Neural cell (in vitro differentiated cells): ENCODE data around the gene METTL16. TPM values are rescaled to one million over a fixed set of nuclear protein-coding genes. Genes with fewer than 3 reads are reported as not detected.

Experiments
- H2AFZ ChIP-seq: fragments of 200-600, 300-800 bp; sonication (generic), shearing (Covaris generic); 2 replicates; pipeline ENCODE4 v1.6.0; 2014; ENCODE audit warnings: low read depth, mild to moderate bottlenecking, antibody characterized with exemption, low read length, moderate library complexity
- H3F3A ChIP-seq: fragments of 200-600 bp; shearing (Covaris generic); 2 replicates; pipeline ENCODE4 v1.6.1; 2016; ENCODE audit warnings: mild to moderate bottlenecking, moderate library complexity, mixed read lengths, antibody characterized with exemption, low read length; ENCODE audit not compliant: insufficient read depth, poor library complexity, severe bottlenecking
- H3K27ac ChIP-seq: fragments of 200-600, 300-800 bp; sonication (generic), shearing (Covaris generic); 2 replicates; pipeline ENCODE4 v1.5.1; 2014; ENCODE audit warnings: mild to moderate bottlenecking, low read length, moderate library complexity
- H3K27me3 ChIP-seq: fragments of 300-800, 200-600 bp; sonication (generic), shearing (Covaris generic); 2 replicates; pipeline ENCODE4 v1.6.0; 2014; ENCODE audit warnings: mild to moderate bottlenecking, low read depth, low read length, moderate library complexity; ENCODE audit not compliant: insufficient read depth
- H3K36me3 ChIP-seq: fragments of 300-800, 200-600 bp; sonication (generic), shearing (Covaris generic); 2 replicates; pipeline ENCODE4 v1.5.1; 2014; ENCODE audit warnings: mild to moderate bottlenecking, antibody characterized with exemption, low read length, moderate library complexity; ENCODE audit not compliant: insufficient read depth
- H3K4me2 ChIP-seq: fragments of 300-800, 200-600 bp; sonication (generic), shearing (Covaris generic); 2 replicates; pipeline ENCODE4 v1.6.0; 2014; ENCODE audit warnings: mild to moderate bottlenecking, low read length
- H3K4me3 ChIP-seq: fragments of 300-800, 200-600 bp; sonication (generic), shearing (Covaris generic); 2 replicates; pipeline ENCODE4 v1.5.1; 2014; ENCODE audit warnings: mild to moderate bottlenecking, low read length, moderate library complexity
- H3K79me2 ChIP-seq: fragments of 200-600 bp; shearing (Covaris generic); replicated peaks from 2 replicates; pipeline ENCODE4 v1.6.0; 2014; ENCODE audit warnings: mild to moderate bottlenecking, low read length, moderate library complexity; ENCODE audit not compliant: insufficient read depth
- H3K9ac ChIP-seq: fragments of 300-800, 200-600 bp; sonication (generic), shearing (Covaris generic); 2 replicates; pipeline ENCODE4 v1.6.1; 2016; ENCODE audit warnings: mild to moderate bottlenecking, low read length, mixed read lengths
- H3K9me2 ChIP-seq: fragments of 200-600 bp; shearing (Covaris generic); 2 replicates; pipeline ENCODE4 v1.6.1; 2016; ENCODE audit warnings: mild to moderate bottlenecking, low read length, mixed read lengths; ENCODE audit not compliant: insufficient read depth
- H3K9me3 ChIP-seq: fragments of 200-600, 300-800 bp; sonication (generic), shearing (Covaris generic); 2 replicates; pipeline ENCODE4 v1.6.1; 2016; ENCODE audit warnings: mild to moderate bottlenecking, mixed run types, low read length, moderate library complexity, mixed read lengths
- H4K20me1 ChIP-seq: fragments of 200-600 bp; shearing (Covaris generic); 2 replicates; pipeline ENCODE4 v1.6.1; 2016; ENCODE audit warnings: mild to moderate bottlenecking, mixed run types; ENCODE audit not compliant: insufficient read depth
- EP300 ChIP-seq: fragments of 450-650 bp; conservative IDR thresholded peaks from 2 replicates; pipeline ENCODE4 v1.6.1; 2014; ENCODE audit warnings: antibody characterized with exemption, mild to moderate bottlenecking, moderate library complexity; ENCODE audit not compliant: poor library complexity, severe bottlenecking
- EZH2 ChIP-seq: fragments of 200-600, 300-800 bp; shearing (Covaris generic), sonication (generic); IDR thresholded peaks from 2 replicates; pipeline ENCODE4 v1.6.1; 2014; ENCODE audit warnings: antibody characterized with exemption, low read length, borderline replicate concordance, mild to moderate bottlenecking; ENCODE audit not compliant: insufficient read depth, poor library complexity, severe bottlenecking
- MXI1 ChIP-seq: fragments of 450-650 bp; conservative IDR thresholded peaks from 2 replicates; pipeline ENCODE4 v1.6.1; 2014; ENCODE audit warnings: antibody characterized with exemption, mild to moderate bottlenecking; ENCODE audit not compliant: poor library complexity, severe bottlenecking
- POLR2AphosphoS5 ChIP-seq: IDR thresholded peaks from 2 replicates; pipeline ENCODE4 v1.6.1; 2012
- RAD21 ChIP-seq: fragments of 450-650 bp; conservative IDR thresholded peaks from 2 replicates; pipeline ENCODE4 v1.6.1; 2014; ENCODE audit warnings: antibody characterized with exemption, mild to moderate bottlenecking, moderate library complexity
- SMC3 ChIP-seq: fragments of 450-650 bp; conservative IDR thresholded peaks from 2 replicates; pipeline ENCODE4 v1.6.1; 2014; ENCODE audit warnings: antibody characterized with exemption, mild to moderate bottlenecking, moderate library complexity; ENCODE audit not compliant: poor library complexity
- TAF1 ChIP-seq: IDR thresholded peaks from 2 replicates; pipeline ENCODE4 v1.6.1; 2012; ENCODE audit warnings: low read depth
- polyA plus RNA-seq: library from polyadenylated mRNA; depleted of rRNA; stranded (reverse); fragments of >200 nt; gene quantifications from 2 replicates; pipeline ENCODE4 v1.2.3, GENCODE V29; 2014
- TF ChIP-seq, protein P1 (sequence below): IDR thresholded peaks from 2 replicates; pipeline ENCODE4 v1.6.1; 2012; ENCODE audit warnings: borderline replicate concordance
- TF ChIP-seq, protein P2 (sequence below): fragments of 450-650 bp; IDR thresholded peaks from 2 replicates; pipeline ENCODE4 v1.5.1; 2014; ENCODE audit warnings: antibody characterized with exemption, mild to moderate bottlenecking, moderate library complexity; ENCODE audit not compliant: poor library complexity, severe bottlenecking

Gene METTL16
- polyA plus RNA-seq, 1 donor from 2014 or later, result 20.3 TPM

DNA sequence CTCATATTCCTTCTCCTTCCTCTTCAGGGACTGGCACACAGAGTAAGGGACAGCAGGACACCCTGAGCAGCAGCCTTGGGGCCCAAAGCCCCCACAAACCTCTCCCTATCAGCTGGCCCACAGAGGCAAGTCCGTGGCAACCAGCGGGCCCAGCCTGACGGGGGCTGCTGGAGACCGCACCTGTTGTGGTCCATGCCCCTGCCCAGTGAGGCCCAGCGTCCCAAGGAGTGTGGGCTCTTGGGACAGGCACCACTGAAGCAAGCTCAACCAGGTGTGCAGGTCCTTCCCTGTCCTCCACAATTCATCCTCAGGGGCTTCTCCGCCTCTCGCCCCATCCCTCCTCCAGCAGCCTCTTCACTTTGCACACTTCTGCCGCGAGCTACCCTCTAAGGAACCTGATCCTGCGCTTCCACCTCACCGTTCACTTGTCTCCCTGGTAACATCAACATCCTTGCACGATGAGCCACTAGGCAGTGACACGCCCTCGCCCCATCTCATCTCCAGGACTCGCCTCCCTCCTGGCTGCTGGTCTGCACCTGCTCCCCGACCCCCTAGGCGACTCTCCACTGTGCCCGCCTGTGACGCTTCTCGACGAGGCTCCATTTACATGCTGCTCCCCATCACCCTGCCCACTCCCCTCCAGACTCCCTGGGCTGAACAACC lies 123.5 kb downstream of the METTL16 start:
- Histone ChIP-seq H3K27ac (no peak overlapping the region), H3K9me2 (no peaks in the 10 kb centered on the region), H2AFZ (no peak overlapping the region), H3K79me2 (peaks cover 20% of the 10 kb centered on the region), H3F3A (peaks cover 7% of the 10 kb centered on the region), H4K20me1 (peaks cover 4% of the 10 kb centered on the region), H3K4me2 (no peak overlapping the region), H3K4me3 (no peak overlapping the region), H3K27me3 (no peaks in the 10 kb centered on the region), H3K9me3 (no peaks in the 10 kb centered on the region), H3K36me3 (no peaks in the 10 kb centered on the region), H3K9ac (no peak overlapping the region)
- no peak for TF ChIP-seq EP300
- TF ChIP-seq TAF1, result no peak
- no peak for TF ChIP-seq MXI1
- TF ChIP-seq EZH2, result no peak
- no peak for TF ChIP-seq SMC3
- no peak for TF ChIP-seq RAD21
- TF ChIP-seq, protein P1, sequence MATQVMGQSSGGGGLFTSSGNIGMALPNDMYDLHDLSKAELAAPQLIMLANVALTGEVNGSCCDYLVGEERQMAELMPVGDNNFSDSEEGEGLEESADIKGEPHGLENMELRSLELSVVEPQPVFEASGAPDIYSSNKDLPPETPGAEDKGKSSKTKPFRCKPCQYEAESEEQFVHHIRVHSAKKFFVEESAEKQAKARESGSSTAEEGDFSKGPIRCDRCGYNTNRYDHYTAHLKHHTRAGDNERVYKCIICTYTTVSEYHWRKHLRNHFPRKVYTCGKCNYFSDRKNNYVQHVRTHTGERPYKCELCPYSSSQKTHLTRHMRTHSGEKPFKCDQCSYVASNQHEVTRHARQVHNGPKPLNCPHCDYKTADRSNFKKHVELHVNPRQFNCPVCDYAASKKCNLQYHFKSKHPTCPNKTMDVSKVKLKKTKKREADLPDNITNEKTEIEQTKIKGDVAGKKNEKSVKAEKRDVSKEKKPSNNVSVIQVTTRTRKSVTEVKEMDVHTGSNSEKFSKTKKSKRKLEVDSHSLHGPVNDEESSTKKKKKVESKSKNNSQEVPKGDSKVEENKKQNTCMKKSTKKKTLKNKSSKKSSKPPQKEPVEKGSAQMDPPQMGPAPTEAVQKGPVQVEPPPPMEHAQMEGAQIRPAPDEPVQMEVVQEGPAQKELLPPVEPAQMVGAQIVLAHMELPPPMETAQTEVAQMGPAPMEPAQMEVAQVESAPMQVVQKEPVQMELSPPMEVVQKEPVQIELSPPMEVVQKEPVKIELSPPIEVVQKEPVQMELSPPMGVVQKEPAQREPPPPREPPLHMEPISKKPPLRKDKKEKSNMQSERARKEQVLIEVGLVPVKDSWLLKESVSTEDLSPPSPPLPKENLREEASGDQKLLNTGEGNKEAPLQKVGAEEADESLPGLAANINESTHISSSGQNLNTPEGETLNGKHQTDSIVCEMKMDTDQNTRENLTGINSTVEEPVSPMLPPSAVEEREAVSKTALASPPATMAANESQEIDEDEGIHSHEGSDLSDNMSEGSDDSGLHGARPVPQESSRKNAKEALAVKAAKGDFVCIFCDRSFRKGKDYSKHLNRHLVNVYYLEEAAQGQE, result no peak
- TF ChIP-seq POLR2AphosphoS5, result no peak
- TF ChIP-seq, protein P2, sequence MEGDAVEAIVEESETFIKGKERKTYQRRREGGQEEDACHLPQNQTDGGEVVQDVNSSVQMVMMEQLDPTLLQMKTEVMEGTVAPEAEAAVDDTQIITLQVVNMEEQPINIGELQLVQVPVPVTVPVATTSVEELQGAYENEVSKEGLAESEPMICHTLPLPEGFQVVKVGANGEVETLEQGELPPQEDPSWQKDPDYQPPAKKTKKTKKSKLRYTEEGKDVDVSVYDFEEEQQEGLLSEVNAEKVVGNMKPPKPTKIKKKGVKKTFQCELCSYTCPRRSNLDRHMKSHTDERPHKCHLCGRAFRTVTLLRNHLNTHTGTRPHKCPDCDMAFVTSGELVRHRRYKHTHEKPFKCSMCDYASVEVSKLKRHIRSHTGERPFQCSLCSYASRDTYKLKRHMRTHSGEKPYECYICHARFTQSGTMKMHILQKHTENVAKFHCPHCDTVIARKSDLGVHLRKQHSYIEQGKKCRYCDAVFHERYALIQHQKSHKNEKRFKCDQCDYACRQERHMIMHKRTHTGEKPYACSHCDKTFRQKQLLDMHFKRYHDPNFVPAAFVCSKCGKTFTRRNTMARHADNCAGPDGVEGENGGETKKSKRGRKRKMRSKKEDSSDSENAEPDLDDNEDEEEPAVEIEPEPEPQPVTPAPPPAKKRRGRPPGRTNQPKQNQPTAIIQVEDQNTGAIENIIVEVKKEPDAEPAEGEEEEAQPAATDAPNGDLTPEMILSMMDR, result no peak

DNA sequence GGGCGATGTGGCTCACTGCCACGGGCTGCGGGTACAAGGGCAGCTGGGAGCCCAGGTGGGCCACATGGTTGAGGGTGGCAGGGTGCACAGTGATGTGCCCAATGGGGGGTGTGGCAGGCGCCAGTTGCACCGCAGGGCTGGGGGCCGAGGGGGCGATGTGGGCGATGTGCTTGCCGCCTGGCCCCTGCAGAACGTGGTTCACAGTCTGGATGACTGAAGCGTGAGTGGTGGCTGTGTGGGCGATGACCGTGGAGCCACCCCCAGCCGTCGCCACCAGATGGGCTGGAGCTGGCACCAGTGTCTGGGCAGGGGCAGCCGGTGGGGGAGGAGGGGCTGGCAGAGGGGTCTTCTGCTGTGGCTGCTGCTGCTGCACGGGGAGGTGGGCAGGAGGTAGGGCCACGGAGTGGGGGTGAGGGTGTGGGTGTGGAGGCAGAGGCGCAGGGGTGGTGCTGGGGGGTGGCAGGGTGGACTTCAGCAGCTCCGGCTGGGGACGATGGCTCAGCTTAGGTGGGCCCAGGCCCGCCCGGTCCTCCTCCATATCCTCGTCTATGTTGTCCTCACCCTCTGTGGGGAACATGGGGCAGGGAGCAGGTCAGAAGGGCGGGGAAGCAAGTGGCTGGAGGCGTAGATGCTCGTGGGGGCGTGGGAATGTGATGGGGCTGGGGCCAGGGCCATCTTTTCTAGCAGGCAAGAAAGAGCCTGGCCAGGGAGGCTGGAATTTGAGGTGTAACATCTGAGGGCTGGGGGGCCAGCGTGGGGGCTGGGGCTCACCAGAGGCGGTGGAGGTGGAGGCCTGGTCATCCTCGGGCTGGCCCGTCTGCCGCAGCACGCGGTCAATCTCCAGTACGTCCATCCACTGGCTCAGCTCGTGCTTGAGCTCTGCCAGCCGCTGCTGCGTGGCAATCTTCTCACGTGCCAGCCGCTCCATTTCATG lies 124.3 kb downstream of the METTL16 start:
- no peaks in the 10 kb centered on the region for H3K9me2 ChIP-seq
- H3K27me3 ChIP-seq, result no peaks in the 10 kb centered on the region
- H3K36me3 ChIP-seq, result no peaks in the 10 kb centered on the region
- H2AFZ ChIP-seq, result no peak overlapping the region
- H3K79me2 ChIP-seq, result peaks cover 20% of the 10 kb centered on the region
- H3K4me2 ChIP-seq, result no peak overlapping the region
- H3K4me3 ChIP-seq, result no peak overlapping the region
- no peak for TF ChIP-seq EP300
- no peak for TF ChIP-seq MXI1
- TF ChIP-seq, protein P1, result no peak
- no peak for TF ChIP-seq POLR2AphosphoS5
- TF ChIP-seq RAD21, result no peak
- TF ChIP-seq EZH2, result no peak
- TF ChIP-seq SMC3, result no peak
- TF ChIP-seq TAF1, result no peak
- TF ChIP-seq, protein P2, result no peak
- H3K9me3 ChIP-seq, result no peaks in the 10 kb centered on the region
- H3K27ac ChIP-seq, result no peak overlapping the region
- peaks cover 7% of the 10 kb centered on the region for H3F3A ChIP-seq
- H4K20me1 ChIP-seq, result peaks cover 4% of the 10 kb centered on the region
- H3K9ac ChIP-seq, result no peak overlapping the region
